OCI-LY3 (cell line): ENCODE results near the gene PTS.

Experiments used
- EZH2phosphoT487 ChIP-seq: fragments of 200-600 bp; shearing (Covaris generic); IDR thresholded peaks from 2 replicates; pipeline ENCODE4 v1.6.1; 2018; ENCODE audit warnings: antibody characterized with exemption, mixed run types, low read depth
- TF ChIP-seq, protein P1 (sequence below): fragments of 200-600, 300-600 bp; sonication (generic); IDR thresholded peaks from 2 replicates; pipeline ENCODE4 v1.5.1; 2014; ENCODE audit warnings: antibody characterized with exemption, low read length, low read depth

DNA sequence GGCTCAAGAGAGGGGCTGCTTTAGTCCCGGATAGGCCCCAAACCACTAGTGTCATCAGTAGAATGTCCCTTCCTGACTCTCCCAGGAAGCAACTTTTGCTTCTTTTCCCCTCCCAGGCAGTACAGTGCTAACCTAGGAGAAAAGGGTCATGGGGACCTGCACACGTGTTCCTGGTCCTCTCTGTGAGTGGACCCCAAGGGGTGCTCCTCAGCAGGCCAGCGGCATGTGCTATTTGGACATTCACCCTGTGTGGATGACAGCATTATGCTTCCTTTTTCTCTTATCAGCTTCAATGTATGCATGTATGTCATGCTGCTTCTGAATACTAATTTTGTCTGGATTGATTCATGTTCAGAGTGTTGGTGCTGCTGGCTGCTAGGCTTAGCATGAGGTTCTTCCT lies 52.6 kb downstream of the PTS start:
- no peak for TF ChIP-seq EZH2phosphoT487
- TF ChIP-seq, protein P1, sequence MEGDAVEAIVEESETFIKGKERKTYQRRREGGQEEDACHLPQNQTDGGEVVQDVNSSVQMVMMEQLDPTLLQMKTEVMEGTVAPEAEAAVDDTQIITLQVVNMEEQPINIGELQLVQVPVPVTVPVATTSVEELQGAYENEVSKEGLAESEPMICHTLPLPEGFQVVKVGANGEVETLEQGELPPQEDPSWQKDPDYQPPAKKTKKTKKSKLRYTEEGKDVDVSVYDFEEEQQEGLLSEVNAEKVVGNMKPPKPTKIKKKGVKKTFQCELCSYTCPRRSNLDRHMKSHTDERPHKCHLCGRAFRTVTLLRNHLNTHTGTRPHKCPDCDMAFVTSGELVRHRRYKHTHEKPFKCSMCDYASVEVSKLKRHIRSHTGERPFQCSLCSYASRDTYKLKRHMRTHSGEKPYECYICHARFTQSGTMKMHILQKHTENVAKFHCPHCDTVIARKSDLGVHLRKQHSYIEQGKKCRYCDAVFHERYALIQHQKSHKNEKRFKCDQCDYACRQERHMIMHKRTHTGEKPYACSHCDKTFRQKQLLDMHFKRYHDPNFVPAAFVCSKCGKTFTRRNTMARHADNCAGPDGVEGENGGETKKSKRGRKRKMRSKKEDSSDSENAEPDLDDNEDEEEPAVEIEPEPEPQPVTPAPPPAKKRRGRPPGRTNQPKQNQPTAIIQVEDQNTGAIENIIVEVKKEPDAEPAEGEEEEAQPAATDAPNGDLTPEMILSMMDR: no peak
